HepG2 (cell line): Measurements from ENCODE around the gene SP3. TPM values are rescaled to one million over a fixed set of nuclear protein-coding genes. Genes with fewer than 3 reads are reported as not detected.

ENCODE experiments used
- ARID4A ChIP-seq: sonication (generic); formaldehyde crosslinking; IDR thresholded peaks from 2 replicates; pipeline ENCODE4 v1.5.0; 2020; ENCODE audit warnings: mild to moderate bottlenecking, missing genetic modification reagents, borderline replicate concordance
- E2F1 ChIP-seq: sonication (generic); formaldehyde crosslinking; IDR thresholded peaks from 2 replicates; pipeline ENCODE4 v1.5.0; 2020; ENCODE audit warnings: missing genetic modification reagents
- FOSL2 ChIP-seq: sonication (generic); formaldehyde crosslinking; IDR thresholded peaks from 2 replicates; pipeline ENCODE4 v1.4.0; 2020; ENCODE audit warnings: missing genetic modification reagents
- KDM5B ChIP-seq: sonication (generic); formaldehyde crosslinking; IDR thresholded peaks from 2 replicates; pipeline ENCODE4 v1.4.0; 2020; ENCODE audit warnings: missing genetic modification reagents, mild to moderate bottlenecking, borderline replicate concordance
- MNT ChIP-seq: fragments of 450-650 bp; IDR thresholded peaks from 2 replicates; pipeline ENCODE4 v1.6.1; 2016
- PAXIP1 ChIP-seq: sonication (generic); formaldehyde crosslinking; conservative IDR thresholded peaks from 2 replicates; pipeline ENCODE4 v1.4.0; 2020; ENCODE audit warnings: mild to moderate bottlenecking, missing genetic modification reagents, moderate library complexity
- PLSCR1 ChIP-seq: sonication (generic); formaldehyde crosslinking; IDR thresholded peaks from 2 replicates; pipeline ENCODE4 v1.5.0; 2020; ENCODE audit warnings: missing genetic modification reagents, mild to moderate bottlenecking, borderline replicate concordance
- SNAPC5 ChIP-seq: sonication (generic); formaldehyde crosslinking; IDR thresholded peaks from 2 replicates; pipeline ENCODE4 v1.8.1; 2023; ENCODE audit warnings: mild to moderate bottlenecking, missing genetic modification reagents, borderline replicate concordance
- TEAD3 ChIP-seq: optimal IDR thresholded peaks from 2 replicates; pipeline ENCODE3; 2016; ENCODE audit warnings: borderline replicate concordance
- ZBTB25 ChIP-seq: IDR thresholded peaks from 2 replicates; pipeline ENCODE4 v1.6.1; 2018; ENCODE audit warnings: missing genetic modification reagents
- ZNF121 ChIP-seq: sonication (generic); formaldehyde crosslinking; IDR thresholded peaks from 2 replicates; pipeline ENCODE4 v1.5.0; 2020; ENCODE audit warnings: mild to moderate bottlenecking, missing genetic modification reagents
- ZNF441 ChIP-seq: sonication (generic); formaldehyde crosslinking; IDR thresholded peaks from 2 replicates; pipeline ENCODE4 v1.7.0; 2021; ENCODE audit warnings: missing genetic modification reagents, borderline replicate concordance
- polyA plus RNA-seq, 8 experiments: library from polyadenylated mRNA; depleted of rRNA in 3 of 8; stranded (reverse) in 7 of 8; unstranded in 1 of 8; fragments of >200 nt; fragmentation: Illumina TruSeq in 4 of 8; extraction: Trizol in 4 of 8; gene quantifications; 2 replicates each; pipeline versions ENCODE4 v1.2.1 to v1.2.3, GENCODE V29; 2011 to 2016; ENCODE audit warnings: low read depth in 4 of 8, missing spikeins in 1 of 8, mixed read lengths in 1 of 8; ENCODE audit not compliant: insufficient read depth in 1 of 8
- total RNA-seq, 5 experiments: library from RNA; depleted of rRNA; stranded (reverse); fragments of >200 nt; fragmentation: Illumina TruSeq; extraction: Trizol; gene quantifications; 2 replicates each; pipeline ENCODE4 v1.2.3, GENCODE V29; 2016; ENCODE audit warnings: low read depth in 1 of 5

SP3 gene
- total and polyA plus RNA-seq, 2 of the 13 experiments (the other 11 are each of a cell fraction or from before 2014, with no cell fraction given), result 57.3 to 132 TPM

GRCh38 chr2:173997269-173997668 is 32.1 kb upstream of the SP3 start (continued):
- TF ChIP-seq E2F1 (CRISPR knock-in tag) (no peak), MNT (peak; percentile 85), PAXIP1 (CRISPR knock-in tag) (0 out of 2 replicates have a peak, but pooled peaks have one; percentile 18), ZNF121 (CRISPR knock-in tag) (peak; percentile 94), PLSCR1 (CRISPR knock-in tag) (no peak), FOSL2 (CRISPR knock-in tag) (peak; percentile 39; the same call in 1 of the 2 replicates), ZNF441 (CRISPR knock-in tag) (peak; percentile 47; the same call in 1 of the 2 replicates), ARID4A (CRISPR knock-in tag) (0 out of 2 replicates have a peak, but pooled peaks have one; percentile 28), ZBTB25 (no peak), SNAPC5 (no peak), TEAD3 (peak; percentile 18), KDM5B (peak; percentile 49; the same call in 1 of the 2 replicates)
